BLaER1 treated with 17β-estradiol and CSF1 and Interleukin-3, amounts not matched to agents 10 nM and 100 nM (cell line): ENCODE results near the gene TP73.

Experiments used
- H3K27ac ChIP-seq, 11 experiments: shearing (Covaris generic); formaldehyde crosslinking; 2 replicates each; pipeline ENCODE4 v1.8.1; 2022
- H3K27me3 ChIP-seq, 11 experiments: shearing (Covaris generic); formaldehyde crosslinking; 2 replicates each; pipeline ENCODE4 v1.8.1; 2022
- H3K36me3 ChIP-seq, 11 experiments: shearing (Covaris generic); formaldehyde crosslinking; 2 replicates each; pipeline ENCODE4 v1.8.1; 2022
- H3K4me1 ChIP-seq, 10 experiments: shearing (Covaris generic); formaldehyde crosslinking; 2 replicates each; pipeline ENCODE4 v1.8.1; 2022
- H3K4me2 ChIP-seq, 11 experiments: shearing (Covaris generic); formaldehyde crosslinking; 2 replicates each; pipeline ENCODE4 v1.8.1; 2022
- H3K4me3 ChIP-seq, 10 experiments: shearing (Covaris generic); formaldehyde crosslinking; 2 replicates each; pipeline ENCODE4 v1.8.1; 2022
- H3K9ac ChIP-seq, 11 experiments: shearing (Covaris generic); formaldehyde crosslinking; 2 replicates each; pipeline ENCODE4 v1.8.1; 2022
- H3K9me3 ChIP-seq, 11 experiments: shearing (Covaris generic); formaldehyde crosslinking; replicated peaks in 1 of 11; 2 replicates each; pipeline ENCODE4 v1.8.1; 2022
- H4K20me1 ChIP-seq, 11 experiments: shearing (Covaris generic); formaldehyde crosslinking; 2 replicates each; pipeline ENCODE4 v1.8.1; 2022
- Cebpa-rat ChIP-seq, 11 experiments: shearing (Covaris generic); IDR thresholded peaks; 2 replicates each; pipeline ENCODE4 v1.8.1; 2022

The TP73 gene

DNA sequence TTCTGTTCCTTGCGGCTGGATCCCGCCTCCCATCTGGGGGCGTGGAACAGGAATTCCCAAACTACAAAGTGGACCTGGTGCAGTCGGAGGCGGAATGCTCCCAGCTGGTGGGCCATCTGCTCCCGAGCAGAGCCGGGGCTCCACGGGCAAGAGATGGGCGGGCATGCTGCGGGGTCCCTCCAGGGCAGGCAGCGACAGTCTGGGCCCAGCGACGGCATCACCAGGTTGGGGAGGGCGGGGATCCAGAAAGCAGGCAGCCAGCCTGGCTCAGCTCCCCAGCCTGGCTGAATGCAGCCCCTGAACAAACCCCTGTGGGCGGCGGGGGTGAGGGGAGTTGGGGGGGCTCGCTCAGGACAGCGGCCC, 44.6 kb upstream of the TP73 start:
- H3K27me3 ChIP-seq, result peaks cover 0 to 19% (median 10%) of the 10 kb centered on the region in 11 experiments; a peak in 19 of 22 replicates

DNA sequence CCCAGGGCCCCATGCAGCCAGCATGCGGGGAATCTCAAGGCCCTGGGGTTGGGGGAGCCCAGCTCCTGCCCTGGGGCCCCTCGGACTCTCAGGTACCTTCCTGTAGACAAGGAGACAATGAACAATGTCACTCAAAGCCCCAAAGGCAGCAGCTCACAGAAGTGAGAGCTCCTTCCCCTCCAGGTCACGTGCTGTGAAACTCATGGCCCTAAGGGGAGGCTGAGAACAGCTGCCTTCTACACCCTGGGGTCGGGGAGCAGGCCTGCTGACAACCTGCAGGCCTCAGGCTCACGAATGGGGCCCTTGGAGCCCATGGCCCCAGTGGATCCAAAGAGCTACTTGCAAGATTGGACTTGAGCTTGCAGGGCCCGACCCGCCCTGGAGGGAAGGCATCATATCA, 44.2 kb upstream of the TP73 start:
- Histone ChIP-seq H3K4me3 (peak overlapping the region in 4 of 10 experiments; percentile 76 to 81 (median 80); a peak in 4 of 20 replicates), H3K36me3 (peaks cover 0 to 35% (median 16%) of the 10 kb centered on the region in 11 experiments; a peak in 12 of 22 replicates), H3K27ac (peak overlapping the region in 1 of 11 experiments; percentile 88; a peak in 2 of 22 replicates), H3K9me3 (no peaks in the 10 kb centered on the region), H3K27me3 (peaks cover 0 to 23% (median 14%) of the 10 kb centered on the region in 11 experiments; a peak in 19 of 22 replicates), H3K4me1 (peaks cover 35 to 89% (median 68%) of the 10 kb centered on the region in 10 experiments), H4K20me1 (peaks cover 0 to 95% (median 76%) of the 10 kb centered on the region in 11 experiments; a peak in 18 of 22 replicates), H3K4me2 (peak overlapping the region; percentile 95 to 100 (median 99)), H3K9ac (peak overlapping the region in 7 of 11 experiments; percentile 77 to 89 (median 86); a peak in 10 of 22 replicates)
- no peak for TF ChIP-seq Cebpa-rat (IDR thresholded peaks at IDR 0.05)

More for the DNA sequence above, 44.6 kb upstream of the TP73 start:
- Histone ChIP-seq H3K36me3 (peaks cover 0 to 40% (median 16%) of the 10 kb centered on the region in 11 experiments; a peak in 12 of 22 replicates), H3K4me2 (peak overlapping the region in 9 of 11 experiments; percentile 95 to 100 (median 99); a peak in 14 of 22 replicates), H4K20me1 (peaks cover 0 to 95% (median 79%) of the 10 kb centered on the region in 11 experiments; a peak in 18 of 22 replicates), H3K9ac (peak overlapping the region in 4 of 11 experiments; percentile 5 to 87 (median 53); a peak in 3 of 22 replicates), H3K9me3 (no peaks in the 10 kb centered on the region), H3K4me1 (peaks cover 33 to 88% (median 68%) of the 10 kb centered on the region in 10 experiments), H3K4me3 (no peak overlapping the region), H3K27ac (no peak overlapping the region)
- TF ChIP-seq Cebpa-rat (IDR thresholded peaks at IDR 0.05), result no peak

DNA sequence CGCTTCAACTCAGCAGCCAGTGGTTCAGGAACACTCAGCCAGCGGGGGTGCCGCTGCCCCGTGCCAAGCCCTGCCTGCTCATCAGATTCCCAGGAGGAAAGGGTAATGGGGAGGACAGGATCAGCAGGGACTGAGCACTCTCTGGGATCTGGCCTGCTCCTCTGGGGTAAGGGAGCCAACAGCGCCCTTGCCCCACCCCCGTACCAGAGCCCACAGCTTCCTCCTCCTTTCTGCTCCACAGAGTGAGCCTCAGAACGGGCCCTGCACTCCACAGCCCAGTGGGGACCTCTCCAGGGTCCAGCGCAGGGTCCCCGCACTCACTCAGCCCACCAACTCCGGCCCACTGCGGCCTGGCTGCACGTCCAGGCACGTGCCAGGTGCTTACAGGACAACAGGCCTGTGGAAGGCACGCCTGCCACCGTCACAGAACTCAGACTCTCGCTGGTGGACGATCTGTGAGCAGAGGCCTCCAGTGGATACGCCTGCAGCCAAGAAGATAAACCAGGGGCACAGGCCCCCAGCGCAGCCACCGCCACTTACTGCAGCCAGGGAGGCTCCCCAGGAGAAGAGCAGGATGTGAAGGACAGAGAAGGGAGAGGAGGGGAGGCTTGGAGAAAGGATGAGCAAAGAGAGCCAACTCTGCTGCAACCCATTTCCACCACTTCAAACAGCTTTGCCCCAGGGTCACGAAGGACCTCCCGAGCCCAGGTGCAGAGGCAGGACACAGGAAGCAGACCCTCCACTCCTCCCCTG, 43.1 kb upstream of the TP73 start:
- Histone ChIP-seq H3K9me3 (no peaks in the 10 kb centered on the region), H4K20me1 (peaks cover 0 to 95% (median 74%) of the 10 kb centered on the region in 11 experiments; a peak in 18 of 22 replicates), H3K4me3 (peak overlapping the region in 8 of 10 experiments; percentile 68 to 81 (median 78); a peak in 16 of 20 replicates), H3K27me3 (peaks cover 0 to 33% (median 18%) of the 10 kb centered on the region in 11 experiments; a peak in 19 of 22 replicates), H3K4me2 (peak overlapping the region; percentile 95 to 100 (median 99)), H3K27ac (peak overlapping the region in 8 of 11 experiments; percentile 39 to 88 (median 82); a peak in 17 of 22 replicates), H3K4me1 (peaks cover 45 to 91% (median 75%) of the 10 kb centered on the region in 10 experiments), H3K9ac (peak overlapping the region; percentile 6 to 89 (median 81); a peak in 19 of 22 replicates), H3K36me3 (peaks cover 0 to 27% (median 16%) of the 10 kb centered on the region in 11 experiments; a peak in 12 of 22 replicates)
- TF ChIP-seq Cebpa-rat (IDR thresholded peaks at IDR 0.05), result no peak

DNA sequence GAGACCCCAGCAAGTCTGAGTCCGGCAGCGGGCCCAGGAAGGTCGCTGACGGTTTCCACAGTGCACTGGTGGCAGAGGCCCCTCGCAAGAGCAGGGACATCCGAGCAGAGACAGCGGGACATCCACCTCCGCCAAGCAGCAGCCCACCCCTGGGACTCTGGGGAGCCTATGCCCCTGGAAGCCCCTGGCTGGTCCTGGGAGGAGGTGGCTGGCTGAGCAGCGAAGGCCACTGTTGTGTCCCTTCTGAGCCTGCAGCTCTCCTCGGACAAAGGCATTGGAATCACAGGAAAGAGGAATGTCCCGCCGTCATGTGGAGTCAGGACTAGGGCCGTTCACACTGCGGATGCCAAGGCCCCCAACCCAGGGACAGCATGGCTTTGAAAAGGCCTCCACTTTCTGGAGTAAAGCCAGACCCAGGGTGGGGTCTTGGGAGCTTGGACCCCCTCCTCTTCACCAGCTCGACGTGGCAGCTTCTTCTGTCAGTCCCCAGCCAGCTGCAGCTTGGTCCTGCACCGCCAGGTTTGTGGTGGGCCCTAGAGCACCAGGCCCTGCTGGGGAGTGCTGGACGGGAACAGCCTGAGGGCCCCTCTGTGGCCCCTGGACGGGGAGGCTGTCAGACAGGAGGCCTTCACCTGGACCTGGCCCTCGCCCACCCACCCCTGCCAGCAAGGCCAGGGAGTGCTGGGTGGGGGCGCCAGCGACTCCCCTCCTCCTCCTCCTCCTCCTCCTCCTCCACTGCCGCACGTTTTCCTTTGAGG, 42.4 kb upstream of the TP73 start:
- H3K27me3 ChIP-seq, result peaks cover 0 to 38% (median 22%) of the 10 kb centered on the region in 11 experiments; a peak in 19 of 22 replicates
- H3K27ac ChIP-seq, result peak overlapping the region in 8 of 11 experiments; percentile 39 to 88 (median 82); a peak in 17 of 22 replicates
- H3K36me3 ChIP-seq, result peaks cover 0 to 22% (median 16%) of the 10 kb centered on the region in 11 experiments; a peak in 12 of 22 replicates
- peak overlapping the region in 9 of 10 experiments; percentile 54 to 81 (median 76); a peak in 17 of 20 replicates for H3K4me3 ChIP-seq
- peak overlapping the region; percentile 95 to 100 (median 99) for H3K4me2 ChIP-seq
- H4K20me1 ChIP-seq, result peaks cover 0 to 95% (median 70%) of the 10 kb centered on the region in 11 experiments; a peak in 18 of 22 replicates
- peaks cover 51 to 93% (median 81%) of the 10 kb centered on the region in 10 experiments for H3K4me1 ChIP-seq
- peak overlapping the region in 10 of 11 experiments; percentile 6 to 89 (median 81); a peak in 19 of 22 replicates for H3K9ac ChIP-seq
- H3K9me3 ChIP-seq, result no peaks in the 10 kb centered on the region
- TF ChIP-seq Cebpa-rat (IDR thresholded peaks at IDR 0.05), result no peak

DNA sequence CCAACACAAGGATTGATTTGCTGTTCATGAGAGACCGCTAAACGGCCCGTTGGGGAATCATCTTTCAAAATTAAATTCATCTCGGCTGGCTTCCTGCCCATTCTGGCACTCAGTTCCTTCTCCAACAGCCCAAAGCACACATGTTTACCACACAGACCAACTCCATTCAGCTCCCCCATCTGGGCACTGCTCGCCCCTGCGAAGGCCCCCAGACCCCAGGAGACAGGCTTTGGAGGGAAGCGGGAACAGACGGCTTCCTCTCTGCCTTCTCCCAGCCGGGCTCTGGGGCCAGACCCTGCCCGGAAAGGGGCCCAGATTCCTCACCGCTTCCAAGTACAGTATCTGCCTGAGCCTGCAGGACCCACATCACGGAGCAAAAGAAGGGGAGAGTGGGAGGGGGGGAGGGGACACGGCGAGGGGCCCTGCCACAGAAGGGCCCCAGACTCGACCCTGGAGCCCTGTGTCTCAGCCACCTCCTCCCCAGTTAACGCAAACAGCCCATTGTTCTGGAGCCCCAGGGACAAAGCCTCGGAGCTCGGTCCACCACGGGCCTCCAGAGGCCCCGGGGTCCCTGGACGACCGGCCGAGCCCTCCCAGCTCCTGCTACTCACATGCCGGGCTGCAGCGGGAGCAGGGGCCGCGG, 41.7 kb upstream of the TP73 start:
- peaks cover 0 to 22% (median 16%) of the 10 kb centered on the region in 11 experiments; a peak in 12 of 22 replicates for H3K36me3 ChIP-seq
- H3K4me3 ChIP-seq, result peak overlapping the region; percentile 54 to 81 (median 75)
- H3K4me1 ChIP-seq, result peaks cover 51 to 93% (median 82%) of the 10 kb centered on the region in 10 experiments
- TF ChIP-seq Cebpa-rat (IDR thresholded peaks at IDR 0.05), result no peak
- H3K9me3 ChIP-seq, result no peaks in the 10 kb centered on the region
- peak overlapping the region; percentile 95 to 100 (median 99) for H3K4me2 ChIP-seq
- H3K27ac ChIP-seq, result peak overlapping the region in 9 of 11 experiments; percentile 20 to 88 (median 81); a peak in 17 of 22 replicates
- peaks cover 0 to 88% (median 66%) of the 10 kb centered on the region in 11 experiments; a peak in 18 of 22 replicates for H4K20me1 ChIP-seq
- peak overlapping the region; percentile 28 to 89 (median 81); a peak in 21 of 22 replicates for H3K9ac ChIP-seq
- H3K27me3 ChIP-seq, result peaks cover 0 to 39% (median 22%) of the 10 kb centered on the region in 11 experiments; a peak in 19 of 22 replicates

DNA sequence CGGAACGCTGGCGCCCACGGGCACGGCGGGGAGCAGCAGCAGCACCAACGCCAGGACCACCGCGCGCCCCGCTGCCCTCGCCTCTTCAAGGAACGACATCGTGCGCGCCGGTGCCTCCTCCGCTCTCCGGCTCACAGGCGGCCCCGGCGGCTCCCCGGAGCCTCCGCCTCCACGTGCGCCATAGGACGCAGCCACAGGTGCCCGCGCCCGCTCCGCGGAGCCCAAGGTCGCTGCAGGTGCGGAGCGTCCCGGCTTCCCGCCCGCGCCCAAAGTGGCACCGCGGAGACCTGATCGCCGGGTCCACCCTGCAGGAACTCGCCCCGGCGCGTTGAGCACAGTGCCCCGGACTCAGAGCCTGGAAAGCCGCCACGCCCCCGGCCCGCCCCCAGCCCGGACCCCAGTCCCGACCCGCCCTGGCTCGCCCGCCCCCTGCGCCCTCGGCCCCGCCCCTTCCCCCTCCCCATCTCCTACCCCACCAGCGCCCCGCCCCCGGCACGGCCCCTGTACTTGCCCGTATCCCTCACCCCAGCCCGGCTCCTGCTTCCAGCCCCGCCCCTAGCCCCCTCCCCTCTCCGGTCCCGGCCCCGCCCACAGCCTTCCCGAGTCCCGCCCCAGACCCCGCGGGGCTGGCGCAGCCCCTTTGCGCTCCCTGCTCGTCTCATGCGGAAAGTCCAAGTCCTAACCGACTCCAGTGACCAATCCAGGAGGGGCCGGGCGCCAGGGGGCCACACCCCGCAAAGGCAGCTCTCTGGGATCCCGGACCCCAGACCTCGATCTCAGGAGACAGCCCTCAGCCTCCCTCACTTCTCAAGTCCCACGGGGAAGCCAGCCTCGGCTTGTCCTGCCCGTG, 40.9 kb upstream of the TP73 start, which contains the start of gene MEGF6:
Gene MEGF6, minus strand, starts transcription at position 339 of the 850 bp plus-strand sequence. Its CDS starts 240 bp downstream, at position 99.
- Histone ChIP-seq H3K36me3 (peaks cover 0 to 15% (median 13%) of the 10 kb centered on the region in 11 experiments; a peak in 12 of 22 replicates), H3K9ac (peak within 1 kb of the TSS; percentile 28 to 89 (median 81); a peak in 21 of 22 replicates), H3K4me2 (peak within 1 kb of the TSS; percentile 95 to 100 (median 99)), H3K9me3 (no peaks in the 10 kb centered on the region), H3K4me1 (peaks cover 51 to 88% (median 78%) of the 10 kb centered on the region in 10 experiments), H3K4me3 (peak within 1 kb of the TSS; percentile 54 to 81 (median 75)), H3K27ac (peak within 1 kb of the TSS in 9 of 11 experiments; percentile 20 to 88 (median 81); a peak in 17 of 22 replicates), H3K27me3 (peaks cover 0 to 39% (median 22%) of the 10 kb centered on the region in 11 experiments; a peak in 19 of 22 replicates), H4K20me1 (peaks cover 0 to 80% (median 58%) of the 10 kb centered on the region in 11 experiments; a peak in 18 of 22 replicates)
- TF ChIP-seq Cebpa-rat (IDR thresholded peaks at IDR 0.05), result no peak

DNA sequence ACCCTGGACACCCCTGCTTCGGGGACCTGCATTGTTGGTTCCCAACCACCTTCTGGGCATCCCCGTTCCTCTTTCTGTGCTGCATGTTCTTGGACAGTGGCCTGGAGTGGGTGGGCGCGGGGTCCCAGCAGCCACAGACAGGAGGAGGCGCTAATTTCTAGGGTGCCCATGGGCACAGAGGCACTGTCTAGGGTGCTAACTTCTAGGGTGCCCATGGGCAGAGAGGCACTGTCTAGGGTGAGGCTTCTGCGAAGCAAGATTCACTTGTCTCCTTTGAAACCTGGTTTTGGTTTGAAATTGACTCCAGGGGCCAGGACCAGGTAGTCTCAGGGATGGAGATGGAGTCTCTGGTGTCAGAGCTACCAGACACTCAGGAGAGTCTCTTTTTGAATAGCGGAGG, 40.2 kb upstream of the TP73 start:
- no peaks in the 10 kb centered on the region for H3K9me3 ChIP-seq
- peaks cover 51 to 80% (median 71%) of the 10 kb centered on the region in 10 experiments for H3K4me1 ChIP-seq
- peak overlapping the region in 7 of 11 experiments; percentile 39 to 67 (median 50); a peak in 13 of 22 replicates for H3K9ac ChIP-seq
- peaks cover 0 to 39% (median 22%) of the 10 kb centered on the region in 11 experiments; a peak in 19 of 22 replicates for H3K27me3 ChIP-seq
- peaks cover 0 to 73% (median 51%) of the 10 kb centered on the region in 11 experiments; a peak in 18 of 22 replicates for H4K20me1 ChIP-seq
- no peak for TF ChIP-seq Cebpa-rat (IDR thresholded peaks at IDR 0.05)
- H3K4me3 ChIP-seq, result peak overlapping the region; percentile 24 to 68 (median 52); a peak in 14 of 20 replicates
- peak overlapping the region; percentile 74 to 98 (median 93) for H3K4me2 ChIP-seq
- peaks cover 0 to 7% (median 6%) of the 10 kb centered on the region in 11 experiments; a peak in 10 of 22 replicates for H3K36me3 ChIP-seq
- H3K27ac ChIP-seq, result no peak overlapping the region
